Ovary (tissue), 9 donors: ENCODE results near the gene PLAC8. TPM values are rescaled to one million over a fixed set of nuclear protein-coding genes. Genes with fewer than 3 reads are reported as not detected.
"Not testable (repeated sequence)": the region's sequence is repeated elsewhere in the genome, so short reads cannot be mapped to it uniquely, and the experiment has no call there.

Experiments
- DNase-seq, 5 donors: peaks; one replicate each; pipeline ENCODE4 v3.0.0-alpha.2; 2019 to 2020
- H3K27ac ChIP-seq, 2 donors: fragments of 200-600 bp; one replicate each; pipeline versions ENCODE4 v1.5.1 to v1.8.0; 2019 to 2022
- H3K27me3 ChIP-seq: fragments of 200-600 bp; one replicate; pipeline ENCODE4 v1.8.0; 2022
- H3K36me3 ChIP-seq: fragments of 200-600 bp; sonication (generic); one replicate; pipeline ENCODE4 v1.5.1; 2019
- H3K4me1 ChIP-seq: one replicate; pipeline ENCODE4 v1.8.1; 2013; ENCODE audit warnings: mild to moderate bottlenecking, moderate library complexity; ENCODE audit not compliant: insufficient read depth
- H3K4me3 ChIP-seq: fragments of 200-600 bp; sonication (generic); one replicate; pipeline ENCODE4 v1.5.1; 2017
- H3K9me3 ChIP-seq, 2 donors: fragments of 200-600 bp in 1 of 2; sonication (generic) in 1 of 2; one replicate each; pipeline versions ENCODE4 v1.5.1 to v1.8.1; 2013 to 2019; ENCODE audit warnings: mild to moderate bottlenecking in 1 of 2, moderate library complexity in 1 of 2
- CTCF ChIP-seq, 3 donors: fragments of 450-650 bp in 2 of 3; fragments of 200-600 bp in 1 of 3; IDR thresholded peaks; one replicate each; pipeline versions ENCODE4 v1.5.1 to v1.8.0; 2016 to 2022; ENCODE audit warnings: antibody characterized with exemption in 3 of 3, mild to moderate bottlenecking in 1 of 3
- EP300 ChIP-seq: sonication (generic); formaldehyde crosslinking; IDR thresholded peaks from one replicate; pipeline ENCODE4 v1.6.1; 2017; ENCODE audit warnings: antibody characterized with exemption
- POLR2A ChIP-seq: fragments of 450-650 bp; IDR thresholded peaks from one replicate; pipeline ENCODE4 v1.6.1; 2017; ENCODE audit warnings: antibody characterized with exemption, mild to moderate bottlenecking, moderate library complexity
- WGBS, 3 donors: extraction: QIAGEN DNeasy Blood & Tissue Kit in 1 of 3; methylation state at CpG; one replicate each; pipeline versions ENCODE4 v1.1.5 to v1.1.7; 2013 to 2017; 5-methylcytosine and 5-hydroxymethylcytosine counted together
- intact Hi-C, 4 donors: fragments of 100-400 bp; cut with DNase I; formaldehyde crosslinking; loops; one replicate each; pipeline versions ENCODE4 v1.11.0 to v1.15.1; 2022 to 2023
- polyA plus RNA-seq, 2 donors: library from polyadenylated mRNA; stranded (reverse); fragments of 200-250 nt in 1 of 2; fragments of 350-450 nt in 1 of 2; fragmentation: Illumina TruSeq in 1 of 2; extraction: RNeasy Lipid Tissue Mini Kit (QIAGEN cat#74804) in 1 of 2; gene quantifications; one replicate each; pipeline ENCODE4 v1.2.3, GENCODE V29; 2013 to 2014
- total RNA-seq, 7 donors: library from RNA; depleted of rRNA in 2 of 7; stranded (reverse); fragments of >200 nt in 2 of 7; fragmentation: NEBNext Ultra II Directional in 3 of 7; extraction: Animal tissue kit (Norgen Biotek cat#: 25700) in 3 of 7; gene quantifications; one replicate each; pipeline versions ENCODE4 v1.1.0 to v1.2.4, GENCODE V29; 2016 to 2023
- donor health status: DM: no; HTN: no; CAD: no; lungs with moderate emphysema.
- donor health status: DM: no; HTN: no; CAD: no.
- donor health status: Bipolar disorder and iron deficiency.
- donor health status: DM: yes; HTN: yes; CAD: no.
- donor health status: DM: no; HTN: no; CAD: no.
- donor health status: DM: yes; HTN: yes; CAD: no.

The PLAC8 gene
- total and polyA plus RNA-seq, 9 donors, result 0.40 to 15.4 (median 1.9) TPM

- H3K27me3 ChIP-seq, result no peaks in the 10 kb centered on the region
- intact Hi-C loops, result loop anchor here in 1 of 4 donors (10.0 kb wide), 1 partner anchor 185 kb away; no protein-coding TSS in a partner anchor
- no peaks in the 10 kb centered on the region for H3K9me3 ChIP-seq
- TF ChIP-seq CTCF (IDR thresholded peaks at IDR 0.05), result no peak
- no peak for TF ChIP-seq POLR2A
- no peak for TF ChIP-seq EP300
- H3K4me1 ChIP-seq, result no peaks in the 10 kb centered on the region
- WGBS, 3 donors, result 59 to 74% (median 65%) methylated on average over 2 of the region's 2 CpGs
- H3K4me3 ChIP-seq, result no peak overlapping the region
- no peaks in the 10 kb centered on the region for H3K36me3 ChIP-seq
- DNase-seq, result no peak
- H3K27ac ChIP-seq, result no peak overlapping the region
Observed at GRCh38 chr4:83089410-83090157, 24.9 kb downstream of the PLAC8 start.

GRCh38 chr4:83084956-83085355, 29.6 kb downstream of the PLAC8 start:
- WGBS, 3 donors, result 75 to 79% (median 77%) methylated on average over 12 of the region's 12 CpGs
- intact Hi-C loops, result loop anchor here in 1 of 4 donors (10.0 kb wide), 1 partner anchor 190 kb away; no protein-coding TSS in a partner anchor
- not testable (repeated sequence) for DNase-seq, H3K27me3 ChIP-seq, H3K36me3 ChIP-seq, H3K9me3 ChIP-seq, H3K4me3 ChIP-seq, H3K27ac ChIP-seq, H3K4me1 ChIP-seq

- no peak for TF ChIP-seq POLR2A
- TF ChIP-seq EP300, result no peak
- TF ChIP-seq CTCF (IDR thresholded peaks at IDR 0.05), result no peak
- Histone ChIP-seq H3K27me3 (no peaks in the 10 kb centered on the region), H3K4me1 (no peaks in the 10 kb centered on the region), H3K9me3 (no peaks in the 10 kb centered on the region), H3K4me3 (no peak overlapping the region), H3K36me3 (no peaks in the 10 kb centered on the region), H3K27ac (no peak overlapping the region)
- DNase-seq, result no peak
- 61 to 70% (median 65%) methylated on average over 11 of the region's 11 CpGs for WGBS, 3 donors
- intact Hi-C loops, result loop anchor here in 1 of 4 donors (10.0 kb wide), 1 partner anchor 191 kb away; no protein-coding TSS in a partner anchor
Observed at GRCh38 chr4:83083925-83084475, 30.5 kb downstream of the PLAC8 start.

- no peaks in the 10 kb centered on the region for H3K27me3 ChIP-seq
- DNase-seq, result no peak
- 83 to 91% (median 86%) methylated on average over 4 of the region's 4 CpGs for WGBS, 3 donors
- TF ChIP-seq POLR2A (no peak), CTCF (IDR thresholded peaks at IDR 0.05) (no peak), EP300 (no peak)
- no peaks in the 10 kb centered on the region for H3K9me3 ChIP-seq
- H3K27ac ChIP-seq, result no peak overlapping the region
- no peaks in the 10 kb centered on the region for H3K4me1 ChIP-seq
- intact Hi-C loops, result loop anchor here in 1 of 4 donors (10.0 kb wide), 1 partner anchor 192 kb away; no protein-coding TSS in a partner anchor
- H3K36me3 ChIP-seq, result no peaks in the 10 kb centered on the region
- no peak overlapping the region for H3K4me3 ChIP-seq
Observed at GRCh38 chr4:83082777-83083176, 31.8 kb downstream of the PLAC8 start.

GRCh38 chr4:83080561-83080960, 34.0 kb downstream of the PLAC8 start:
- H3K9me3 ChIP-seq, result no peaks in the 10 kb centered on the region
- H3K36me3 ChIP-seq, result no peaks in the 10 kb centered on the region
- DNase-seq, result no peak
- H3K27ac ChIP-seq, result no peak overlapping the region
- WGBS, 3 donors, result 92 to 94% (median 92%) methylated on average over 6 of the region's 6 CpGs
- H3K4me1 ChIP-seq, result no peaks in the 10 kb centered on the region
- H3K27me3 ChIP-seq, result no peaks in the 10 kb centered on the region
- TF ChIP-seq EP300, result no peak
- TF ChIP-seq POLR2A, result no peak
- TF ChIP-seq CTCF (IDR thresholded peaks at IDR 0.05), result no peak
- H3K4me3 ChIP-seq, result no peak overlapping the region
- intact Hi-C loops, result loop anchor here in 1 of 4 donors (10.0 kb wide), 1 partner anchor 194 kb away; no protein-coding TSS in a partner anchor
